GM04504 (cell line): Measurements from ENCODE around the gene KIF26A.
A peak's percentile ranks its signal among the peaks of the same experiment; 100 is the strongest.
"Not testable (repeated sequence)": the region's sequence is repeated elsewhere in the genome, so short reads cannot be mapped to it uniquely, and the experiment has no call there.

Experiments used
- DNase-seq: peaks from one replicate; pipeline ENCODE4 v3.0.0-alpha.2; 2012; ENCODE audit warnings: low read depth

Gene KIF26A

GRCh38 chr14:104143521-104144452 is 5.4 kb downstream of the KIF26A start:
- no peak for DNase-seq

- DNase-seq, result no peak
Observed at GRCh38 chr14:104144453-104144790, 6.0 kb downstream of the KIF26A start.

- no peak for DNase-seq
Observed at GRCh38 chr14:104144911-104145825, 6.8 kb downstream of the KIF26A start.

- no peak for DNase-seq
Observed at GRCh38 chr14:104145826-104146601, 7.6 kb downstream of the KIF26A start.

GRCh38 chr14:104146651-104147345 is 8.4 kb downstream of the KIF26A start:
- no peak for DNase-seq

GRCh38 chr14:104147346-104148125 is 9.1 kb downstream of the KIF26A start:
- no peak for DNase-seq

GRCh38 chr14:104148433-104149277 is 10.3 kb downstream of the KIF26A start:
- DNase-seq, result no peak

- no peak for DNase-seq
Observed at GRCh38 chr14:104149278-104149595, 10.8 kb downstream of the KIF26A start.

GRCh38 chr14:104149617-104150135 is 11.3 kb downstream of the KIF26A start:
- no peak for DNase-seq

- peak; percentile 20 for DNase-seq
Observed at GRCh38 chr14:104150136-104151025, 12.0 kb downstream of the KIF26A start.

GRCh38 chr14:104151026-104151381 is 12.6 kb downstream of the KIF26A start:
- DNase-seq, result no peak

GRCh38 chr14:104151566-104152245 is 13.3 kb downstream of the KIF26A start:
- DNase-seq, result no peak

GRCh38 chr14:104152246-104152575 is 13.8 kb downstream of the KIF26A start:
- DNase-seq, result no peak

GRCh38 chr14:104152686-104153393 is 14.5 kb downstream of the KIF26A start:
- DNase-seq, result no peak

- not testable (repeated sequence) for DNase-seq
Observed at GRCh38 chr14:104153394-104153755, 15.0 kb downstream of the KIF26A start.

GRCh38 chr14:104154246-104154645 is 15.9 kb downstream of the KIF26A start:
- DNase-seq, result no peak

- no peak for DNase-seq
Observed at GRCh38 chr14:104155513-104155912, 17.1 kb downstream of the KIF26A start.

GRCh38 chr14:104156142-104156541 is 17.8 kb downstream of the KIF26A start:
- no peak for DNase-seq
